Activated CD8-positive, alpha-beta memory T cell treated with anti-CD3 and anti-CD28 coated beads, Interleukin-2, amount 10 ng/mL, durations not matched to agents 7 days and 5 days (primary cell): Measurements from ENCODE around the gene ASCL3. TPM values are rescaled to one million over a fixed set of nuclear protein-coding genes. Genes with fewer than 3 reads are reported as not detected.
A peak's percentile ranks its signal among the peaks of the same experiment; 100 is the strongest.
"Not testable (repeated sequence)": the region's sequence is repeated elsewhere in the genome, so short reads cannot be mapped to it uniquely, and the experiment has no call there.

Experiments used
- ATAC-seq: fragments of 150-1000 bp; cut with Tn5 transposase; one replicate; pipeline ENCODE4 v1.10.0; 2021; ENCODE audit warnings: moderate library complexity
- CTCF ChIA-PET: fragments of 350-600 bp; sonication (Branson Sonifier 250); formaldehyde crosslinking; loops from one replicate; lab custom pipeline; 2021; ENCODE audit warnings: antibody characterized with exemption; lab: Charles Lee
- DNase-seq: peaks from one replicate; pipeline ENCODE4 v3.0.0-alpha.2; 2020
- H3K27ac Mint-ChIP-seq: one replicate; pipeline ENCODE4 v1.8.0; 2021; ENCODE audit warnings: mild to moderate bottlenecking, mixed read lengths
- H3K27me3 Mint-ChIP-seq: one replicate; pipeline ENCODE4 v1.8.0; 2021; ENCODE audit warnings: mixed read lengths
- H3K36me3 Mint-ChIP-seq: one replicate; pipeline ENCODE4 v1.8.0; 2021; ENCODE audit warnings: mild to moderate bottlenecking, mixed read lengths
- H3K4me1 Mint-ChIP-seq: one replicate; pipeline ENCODE4 v1.8.0; 2021; ENCODE audit warnings: mixed read lengths
- H3K4me3 Mint-ChIP-seq: one replicate; pipeline ENCODE4 v1.8.0; 2021; ENCODE audit warnings: mild to moderate bottlenecking, moderate library complexity, mixed read lengths
- H3K9me3 Mint-ChIP-seq: one replicate; pipeline ENCODE4 v1.8.0; 2022; ENCODE audit warnings: low read depth, mixed read lengths
- total RNA-seq, 2 experiments: library from RNA; stranded (reverse); gene quantifications; one replicate each; pipeline ENCODE4 v1.2.3, GENCODE V29; 2021

ASCL3 gene, protein sequence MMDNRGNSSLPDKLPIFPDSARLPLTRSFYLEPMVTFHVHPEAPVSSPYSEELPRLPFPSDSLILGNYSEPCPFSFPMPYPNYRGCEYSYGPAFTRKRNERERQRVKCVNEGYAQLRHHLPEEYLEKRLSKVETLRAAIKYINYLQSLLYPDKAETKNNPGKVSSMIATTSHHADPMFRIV
- not detected for total RNA-seq

DNA sequence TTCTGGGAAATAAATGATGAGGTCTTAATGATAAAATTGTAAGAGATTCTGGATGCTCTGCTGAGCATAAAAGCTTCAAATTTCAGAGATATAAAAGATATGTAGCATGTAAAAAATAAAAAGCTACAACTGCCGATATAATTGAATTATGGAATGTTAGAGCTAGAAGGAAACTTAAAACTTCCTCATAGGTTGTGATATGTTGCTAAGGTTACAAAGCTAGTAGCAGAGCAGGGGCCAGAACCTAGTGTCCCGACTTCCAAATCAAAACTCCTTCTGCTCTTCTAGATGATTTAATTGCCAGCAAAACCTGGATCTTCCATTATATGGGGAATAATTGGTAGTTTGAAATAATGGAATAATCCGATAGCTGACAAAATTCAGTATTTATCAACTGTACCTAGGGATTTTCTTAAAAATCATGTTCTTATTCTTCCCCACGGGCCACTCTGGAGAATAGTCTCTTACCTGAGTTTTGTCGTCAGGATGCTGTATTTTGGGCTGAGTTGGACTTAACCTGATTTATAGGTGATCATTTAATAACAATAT is at the start of gene ASCL3:
Gene ASCL3 (minus strand): TSS at position 499 of the 549 bp plus-strand sequence. CDS start 4,855 bp downstream, outside the sequence.
- ATAC-seq = no peak
- Mint-ChIP-seq H3K27ac (no peak within 1 kb of the TSS), H3K4me3 (no peak within 1 kb of the TSS), H3K9me3 (no peaks in the 10 kb centered on the region), H3K27me3 (peaks cover 40% of the 10 kb centered on the region), H3K36me3 (peaks cover 9% of the 10 kb centered on the region), H3K4me1 (peaks cover 3% of the 10 kb centered on the region)
- CTCF ChIA-PET = interaction anchor here (0.5 kb wide), 1 partner anchor 1353 kb away, joined by 3 read pairs; no protein-coding TSS in a partner anchor
- DNase-seq = no peak

DNA sequence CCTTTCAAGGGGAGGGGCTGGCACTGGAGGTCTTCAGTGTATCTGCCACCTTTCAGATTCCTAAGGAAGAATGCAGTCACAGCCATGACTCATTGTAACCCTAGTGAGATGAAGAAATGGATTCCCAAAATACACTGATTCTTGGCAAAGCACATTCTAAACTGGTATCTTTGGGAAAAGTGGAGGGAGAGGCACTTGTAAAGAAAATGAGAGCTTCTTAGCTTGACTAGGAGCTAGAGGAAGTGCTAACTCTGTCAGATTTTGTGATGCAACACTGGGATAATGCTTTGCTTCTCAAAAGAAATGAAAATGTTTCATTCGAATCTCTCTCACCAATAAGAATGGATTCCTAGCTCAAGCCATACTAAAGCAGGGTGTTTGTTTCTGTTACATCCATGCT is 46.6 kb upstream of the ASCL3 start:
- ATAC-seq = no peak
- CTCF ChIA-PET = no interaction called here
- H3K4me3 Mint-ChIP-seq = no peak overlapping the region
- peaks cover 9% of the 10 kb centered on the region for H3K4me1 Mint-ChIP-seq
- DNase-seq = no peak
- H3K36me3 Mint-ChIP-seq = no peaks in the 10 kb centered on the region
- H3K9me3 Mint-ChIP-seq = no peaks in the 10 kb centered on the region
- H3K27ac Mint-ChIP-seq = no peak overlapping the region
- H3K27me3 Mint-ChIP-seq = peaks cover 27% of the 10 kb centered on the region

DNA sequence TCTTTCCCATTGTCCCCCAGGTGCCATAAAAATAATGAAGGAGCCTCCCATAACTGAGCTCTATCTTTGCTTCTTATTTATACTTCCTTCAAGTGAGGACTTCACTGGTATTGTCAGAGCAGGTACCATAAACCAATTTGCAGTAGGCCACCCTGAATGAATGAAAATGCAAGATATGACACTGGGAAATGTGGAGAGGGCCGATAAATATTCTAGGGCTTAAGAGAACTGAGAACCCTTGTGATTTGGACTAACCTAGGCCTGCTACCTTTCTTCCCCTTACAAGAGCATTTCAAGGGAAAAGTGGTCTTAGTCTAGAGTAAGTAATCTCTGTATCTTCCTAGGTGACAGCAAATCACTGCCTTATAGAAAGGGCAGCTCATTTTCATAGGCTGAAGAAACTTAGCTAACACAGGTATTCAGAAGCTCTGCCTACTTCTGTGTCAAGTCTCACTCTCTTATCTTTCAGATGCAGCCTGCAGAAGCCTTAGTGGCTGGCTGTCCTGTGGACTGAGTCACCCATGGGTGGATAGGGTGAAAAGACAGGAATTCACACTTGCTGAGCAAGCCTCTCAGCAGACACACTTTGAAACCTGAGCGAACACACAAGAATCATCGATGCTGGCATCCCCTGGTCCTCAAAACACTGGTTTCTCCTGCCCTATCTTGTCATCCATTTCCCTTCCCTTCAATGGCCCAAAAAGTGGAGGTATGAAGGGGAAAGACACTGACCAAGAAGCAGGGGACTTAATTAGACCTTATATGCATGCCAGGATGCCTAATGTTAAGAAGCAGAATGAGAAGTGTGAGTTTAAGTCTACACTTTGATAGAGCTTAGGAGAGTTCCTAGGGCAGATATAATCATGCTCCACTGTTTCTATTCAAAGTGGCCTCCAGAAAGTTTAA is 45.8 kb upstream of the ASCL3 start:
- no peaks in the 10 kb centered on the region for H3K36me3 Mint-ChIP-seq
- ATAC-seq (no peak), DNase-seq (no peak)
- H3K27me3 Mint-ChIP-seq = peaks cover 24% of the 10 kb centered on the region
- no peaks in the 10 kb centered on the region for H3K9me3 Mint-ChIP-seq
- no peak overlapping the region for H3K4me3 Mint-ChIP-seq
- CTCF ChIA-PET = interaction anchor here (0.8 to 1.5 kb wide), 2 partner anchors 27 to 29 kb away, joined by 3 to 4 read pairs; no protein-coding TSS in a partner anchor
- H3K27ac Mint-ChIP-seq = no peak overlapping the region
- H3K4me1 Mint-ChIP-seq = peaks cover 12% of the 10 kb centered on the region

DNA sequence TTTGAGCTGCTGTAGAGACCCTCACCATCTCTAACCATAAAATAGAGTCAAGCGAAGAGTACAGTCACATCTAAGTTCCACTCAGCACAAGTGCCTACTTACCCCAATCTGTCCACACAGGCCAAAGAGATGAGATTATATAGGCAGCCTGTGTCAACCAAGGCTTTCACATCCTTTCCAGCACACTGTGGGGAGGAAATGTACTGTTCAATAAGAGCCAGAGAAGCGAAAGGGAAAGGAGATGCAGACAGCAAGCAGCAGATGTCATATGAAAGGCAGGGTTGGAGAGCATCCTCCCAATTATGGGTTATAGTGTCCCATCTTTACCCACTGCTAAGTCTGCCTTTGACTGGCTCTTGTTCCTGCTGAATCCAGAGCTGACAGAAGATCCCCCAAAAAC is 44.6 kb upstream of the ASCL3 start:
- peak; percentile 78 for ATAC-seq

DNA sequence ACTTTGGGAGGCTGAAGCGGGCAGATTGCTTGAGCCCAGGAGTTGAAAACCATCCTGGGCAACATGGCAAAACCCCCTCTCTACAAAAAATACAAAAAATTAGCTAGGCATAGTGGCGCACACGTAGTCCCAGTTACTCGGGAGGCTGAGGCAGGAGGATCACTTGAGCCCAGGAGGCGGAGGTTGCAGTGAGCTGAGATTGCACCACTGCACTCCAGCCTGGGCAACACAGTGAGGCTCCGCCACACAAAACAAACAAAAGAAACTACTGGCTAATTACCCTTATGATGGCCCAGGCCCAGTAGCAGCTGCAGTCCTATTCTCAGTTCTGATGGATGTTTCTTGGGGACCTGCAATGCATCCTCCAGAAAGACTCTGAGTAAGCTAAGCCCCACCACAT is 44.0 kb upstream of the ASCL3 start:
- ATAC-seq, H3K27ac Mint-ChIP-seq, H3K9me3 Mint-ChIP-seq, H3K36me3 Mint-ChIP-seq, H3K4me3 Mint-ChIP-seq, DNase-seq: not testable (repeated sequence)
- Mint-ChIP-seq H3K4me1 (peaks cover 18% of the 10 kb centered on the region), H3K27me3 (peaks cover 15% of the 10 kb centered on the region)
- CTCF ChIA-PET = interaction anchor here (1.4 kb wide), 1 partner anchor 22 kb away, joined by 4 read pairs; the partner anchor contains the start of gene TMEM9B

More for the DNA sequence above, 44.6 kb upstream of the ASCL3 start:
- CTCF ChIA-PET = interaction anchor here (0.8 to 1.5 kb wide), 4 partner anchors 19 to 28 kb away, joined by 3 to 4 read pairs (median 4); partner anchors contain the start of gene TMEM9B
- H3K4me3 Mint-ChIP-seq = no peak overlapping the region
- DNase-seq = peak; percentile 46
- H3K9me3 Mint-ChIP-seq = no peaks in the 10 kb centered on the region
- peak overlapping the region; percentile 20 for H3K27ac Mint-ChIP-seq
- peaks cover 18% of the 10 kb centered on the region for H3K4me1 Mint-ChIP-seq
- peaks cover 20% of the 10 kb centered on the region for H3K27me3 Mint-ChIP-seq
- H3K36me3 Mint-ChIP-seq = no peaks in the 10 kb centered on the region

DNA sequence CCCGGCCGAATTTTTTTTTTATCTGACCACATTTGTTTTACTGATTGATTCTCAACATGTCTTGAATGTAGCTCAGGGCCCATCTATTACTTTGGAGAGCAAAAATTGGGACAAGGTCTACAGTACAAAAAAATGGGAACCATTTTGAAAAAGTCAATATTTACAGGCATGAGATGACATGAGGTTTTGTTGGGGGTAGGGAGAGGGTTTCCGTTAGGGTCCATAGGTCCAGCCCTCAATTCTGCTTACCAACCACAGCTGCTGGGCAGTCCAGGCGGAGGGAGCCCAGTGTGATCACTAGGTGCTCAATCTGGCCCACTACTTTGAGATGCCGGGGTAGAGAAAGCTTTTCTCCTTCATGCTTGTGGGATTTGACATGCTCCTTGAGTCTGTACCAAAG is 42.6 kb upstream of the ASCL3 start:
- DNase-seq = no peak
- ATAC-seq = no peak
- Mint-ChIP-seq H3K4me1 (peaks cover 18% of the 10 kb centered on the region), H3K4me3 (no peak overlapping the region), H3K27ac (no peak overlapping the region), H3K9me3 (no peaks in the 10 kb centered on the region), H3K36me3 (no peaks in the 10 kb centered on the region), H3K27me3 (peaks cover 10% of the 10 kb centered on the region)
- CTCF ChIA-PET = no interaction called here

DNA sequence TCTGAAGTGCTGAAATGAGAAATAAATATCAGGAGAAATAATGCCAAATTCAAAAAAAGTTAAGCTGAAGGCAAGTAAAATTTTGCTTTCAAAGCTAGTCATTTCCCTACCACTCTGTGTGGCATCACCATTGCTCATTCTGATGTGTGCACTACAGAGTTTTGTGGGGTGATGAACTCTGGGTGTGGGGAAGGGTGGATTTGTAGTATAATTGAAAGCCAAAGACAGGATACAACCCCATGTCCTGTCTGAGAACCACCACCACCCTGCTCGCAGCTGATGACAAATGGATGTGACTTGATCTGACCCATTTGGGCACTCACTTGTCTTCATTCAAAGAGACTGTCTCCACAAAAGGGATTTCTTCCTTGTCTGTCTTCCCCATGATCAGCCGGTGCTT is 40.7 kb upstream of the ASCL3 start:
- Mint-ChIP-seq H3K36me3 (no peaks in the 10 kb centered on the region), H3K4me1 (peaks cover 18% of the 10 kb centered on the region), H3K27me3 (no peaks in the 10 kb centered on the region), H3K4me3 (no peak overlapping the region), H3K27ac (no peak overlapping the region), H3K9me3 (no peaks in the 10 kb centered on the region)
- ATAC-seq = peak; percentile 78
- CTCF ChIA-PET = interaction anchor here (2.0 to 2.7 kb wide), 2 partner anchors 14 to 24 kb away, joined by 7 to 8 read pairs; no protein-coding TSS in a partner anchor
- peak; percentile 55 for DNase-seq

DNA sequence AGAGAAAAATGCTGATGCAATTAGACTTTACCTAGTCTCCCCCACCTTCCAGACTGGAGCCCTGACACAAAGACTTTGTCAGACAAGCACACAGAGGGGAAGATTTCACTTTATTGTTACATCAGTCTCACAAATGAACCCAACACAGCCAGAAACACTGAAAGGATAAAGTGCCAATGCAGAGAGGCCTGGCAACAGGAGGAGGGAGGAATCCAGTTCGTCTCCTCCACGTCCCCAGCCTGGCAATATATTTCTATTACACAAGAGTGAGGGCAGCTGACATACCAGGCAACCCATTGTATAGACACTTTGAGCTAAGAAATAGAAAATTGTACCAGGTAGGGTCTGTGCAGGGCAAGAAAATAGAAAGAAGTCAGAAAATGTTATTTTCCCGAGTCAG is 37.7 kb upstream of the ASCL3 start:
- H3K36me3 Mint-ChIP-seq = no peaks in the 10 kb centered on the region
- no peaks in the 10 kb centered on the region for H3K9me3 Mint-ChIP-seq
- CTCF ChIA-PET = no interaction called here
- no peaks in the 10 kb centered on the region for H3K27me3 Mint-ChIP-seq
- no peak overlapping the region for H3K27ac Mint-ChIP-seq
- DNase-seq = no peak
- H3K4me3 Mint-ChIP-seq = no peak overlapping the region
- H3K4me1 Mint-ChIP-seq = peaks cover 10% of the 10 kb centered on the region
- no peak for ATAC-seq

DNA sequence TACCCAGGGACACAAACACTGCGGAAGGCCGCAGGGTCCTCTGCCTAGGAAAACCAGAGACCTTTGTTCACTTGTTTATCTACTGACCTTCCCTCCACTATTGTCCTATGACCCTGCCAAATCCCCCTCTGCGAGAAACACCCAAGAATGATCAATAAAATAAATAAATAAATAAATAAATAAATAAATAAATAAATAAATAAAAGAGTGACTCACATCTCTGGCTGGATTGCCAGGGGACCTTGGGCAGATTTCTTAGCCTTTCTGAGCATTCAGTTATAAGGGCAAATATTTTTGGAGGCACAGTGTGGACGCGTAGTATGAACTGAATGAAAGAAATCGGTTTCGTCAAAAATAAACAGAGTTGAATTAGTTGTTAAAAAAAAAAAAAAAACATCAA is 36.5 kb upstream of the ASCL3 start:
- H3K4me1 Mint-ChIP-seq, H3K9me3 Mint-ChIP-seq, H3K4me3 Mint-ChIP-seq, DNase-seq, ATAC-seq, H3K36me3 Mint-ChIP-seq, H3K27ac Mint-ChIP-seq, CTCF ChIA-PET, H3K27me3 Mint-ChIP-seq: not testable (repeated sequence)

DNA sequence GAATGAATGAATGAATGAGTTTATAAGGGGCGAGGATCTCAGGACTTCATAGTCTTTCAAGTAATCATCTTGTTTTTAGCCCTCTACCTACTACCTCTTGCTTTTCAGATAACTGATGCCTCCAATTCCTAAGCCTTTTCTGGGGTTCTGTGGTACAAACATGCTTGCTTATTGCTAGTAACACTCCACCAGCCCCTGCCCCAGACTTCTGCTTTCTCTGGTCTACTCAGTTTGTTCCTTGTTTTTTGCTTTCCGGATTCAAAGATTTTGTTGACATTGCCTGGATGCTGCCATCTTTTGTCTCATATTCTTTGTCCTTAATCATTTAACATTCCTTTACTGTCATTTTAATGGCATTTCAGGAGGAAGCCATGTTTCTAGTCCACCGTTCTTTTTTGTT is 30.3 kb upstream of the ASCL3 start:
- no peak for DNase-seq
- no peak overlapping the region for H3K27ac Mint-ChIP-seq
- H3K4me1 Mint-ChIP-seq = no peaks in the 10 kb centered on the region

DNA sequence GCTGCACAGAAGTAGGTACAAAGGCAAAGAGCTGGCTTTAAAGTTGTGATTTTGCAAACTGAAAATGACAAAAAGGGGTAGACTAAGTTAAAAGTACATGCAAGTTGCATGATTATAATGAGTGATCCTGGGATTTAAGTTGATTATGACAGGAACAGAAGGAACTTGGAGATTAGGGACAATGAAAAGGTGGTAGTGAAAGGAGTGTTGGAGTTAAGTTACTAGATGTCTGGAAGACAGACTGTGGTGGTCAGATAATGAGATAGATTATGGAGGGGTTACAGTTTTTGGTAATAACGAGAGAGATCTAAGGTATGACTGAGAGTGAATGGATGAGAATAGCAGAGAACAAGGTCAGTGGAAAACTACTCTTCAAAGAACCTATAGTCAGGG is 29.1 kb upstream of the ASCL3 start:
- no peaks in the 10 kb centered on the region for H3K36me3 Mint-ChIP-seq
- no peak for ATAC-seq

More for the DNA sequence above, 30.3 kb upstream of the ASCL3 start:
- Mint-ChIP-seq H3K9me3 (no peaks in the 10 kb centered on the region), H3K27me3 (no peaks in the 10 kb centered on the region), H3K36me3 (no peaks in the 10 kb centered on the region), H3K4me3 (no peak overlapping the region)
- ATAC-seq = no peak
- CTCF ChIA-PET = no interaction called here

DNA sequence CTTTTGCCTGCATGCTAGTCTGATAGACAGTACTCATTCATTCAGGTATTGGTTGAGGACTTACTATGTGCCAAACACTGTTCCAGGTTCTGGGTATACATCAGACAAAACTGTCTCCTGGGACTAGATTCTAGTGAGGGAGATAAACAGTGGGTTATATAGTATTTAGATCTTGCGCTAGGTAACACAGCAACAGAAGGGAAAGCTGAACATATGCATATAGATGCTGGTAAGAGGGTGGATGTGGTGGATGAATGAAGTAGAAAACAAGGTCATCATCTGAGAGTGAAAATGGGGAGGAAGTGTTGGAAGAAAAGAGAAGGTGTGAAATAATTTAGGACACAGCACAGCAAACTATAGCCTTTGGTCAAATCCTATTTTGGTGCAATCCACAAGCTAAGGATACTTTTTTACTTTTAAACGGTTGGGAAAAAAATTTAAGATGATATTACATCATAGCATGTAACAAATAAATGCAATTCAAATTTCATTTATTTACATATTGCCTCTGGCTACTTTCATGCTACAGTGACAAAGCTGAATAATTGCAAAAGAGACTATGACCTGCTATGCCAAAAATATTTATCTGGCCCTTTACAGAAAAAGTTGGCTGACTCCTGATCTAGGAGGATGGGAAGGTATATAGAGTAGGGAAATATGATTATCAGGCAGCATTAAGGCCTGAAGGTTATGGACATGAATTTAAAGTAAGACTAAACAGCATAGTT is 28.5 kb upstream of the ASCL3 start:
- CTCF ChIA-PET = interaction anchor here (0.6 kb wide), 1 partner anchor 379 kb away, joined by 3 read pairs; no protein-coding TSS in a partner anchor
- H3K4me3 Mint-ChIP-seq = no peak overlapping the region
- no peaks in the 10 kb centered on the region for H3K9me3 Mint-ChIP-seq
- H3K27me3 Mint-ChIP-seq = no peaks in the 10 kb centered on the region
- DNase-seq (no peak), ATAC-seq (no peak)
- H3K4me1 Mint-ChIP-seq = peaks cover 1% of the 10 kb centered on the region
- no peak overlapping the region for H3K27ac Mint-ChIP-seq
- no peaks in the 10 kb centered on the region for H3K36me3 Mint-ChIP-seq

More for the DNA sequence above, 29.1 kb upstream of the ASCL3 start:
- H3K4me3 Mint-ChIP-seq = no peak overlapping the region
- H3K4me1 Mint-ChIP-seq = no peaks in the 10 kb centered on the region
- H3K27ac Mint-ChIP-seq = no peak overlapping the region
- DNase-seq = no peak
- H3K9me3 Mint-ChIP-seq = no peaks in the 10 kb centered on the region
- CTCF ChIA-PET = no interaction called here
- H3K27me3 Mint-ChIP-seq = no peaks in the 10 kb centered on the region

DNA sequence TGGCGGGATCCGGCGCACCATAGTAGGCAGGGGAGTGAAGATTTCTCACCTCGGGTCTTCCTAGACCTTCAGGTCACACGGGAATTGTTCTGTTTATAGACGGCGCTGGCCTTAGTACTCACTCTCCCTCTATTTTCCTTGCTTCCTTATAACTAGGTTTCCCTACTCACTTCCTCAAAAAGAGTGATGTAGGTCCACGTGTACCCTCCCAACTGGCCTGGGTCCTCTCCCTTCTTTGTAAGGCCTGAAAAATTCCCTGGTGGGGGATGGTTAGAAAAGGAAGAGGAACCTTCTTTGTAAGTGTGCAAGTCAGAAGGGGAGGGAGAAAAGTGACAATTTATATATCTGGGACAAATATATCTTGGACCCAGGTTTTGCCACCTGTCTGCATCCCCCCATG is 24.4 kb upstream of the ASCL3 start:
- CTCF ChIA-PET = no interaction called here
- peaks cover 2% of the 10 kb centered on the region for H3K36me3 Mint-ChIP-seq
- ATAC-seq (no peak), DNase-seq (no peak)
- no peak overlapping the region for H3K4me3 Mint-ChIP-seq
- H3K27me3 Mint-ChIP-seq = no peaks in the 10 kb centered on the region
- H3K27ac Mint-ChIP-seq = no peak overlapping the region
- peaks cover 24% of the 10 kb centered on the region for H3K4me1 Mint-ChIP-seq
- no peaks in the 10 kb centered on the region for H3K9me3 Mint-ChIP-seq
